Measurements from ENCODE around the gene TGFBI.

- TF ChIP-seq CTCF (IDR thresholded peaks at IDR 0.05; ENCODE audit: low read depth, low read length) (no peak), POLR2A (IDR thresholded peaks at IDR 0.05; ENCODE audit: extremely low read depth, insufficient read length) (no peak), MAX (IDR thresholded peaks at IDR 0.05; ENCODE audit: low read depth, low read length) (no peak)
Observed at GRCh38 chr5:135996611-135997010, 32.2 kb upstream of the TGFBI start.

Measured in NB4 (cell line).